ENCODE measurements around the gene ESPL1. TPM values are rescaled to one million over a fixed set of nuclear protein-coding genes. Genes with fewer than 3 reads are reported as not detected.

The ESPL1 gene
- total and polyA plus RNA-seq, 2 of the 13 experiments (the other 11 are each of a cell fraction or from before 2014, with no cell fraction given), result 5.8 to 11.5 TPM

GRCh38 chr12:53223389-53224060 lies 44.6 kb upstream of the ESPL1 start (continued):
- TF ChIP-seq PBX3 (CRISPR knock-in tag; IDR thresholded peaks at IDR 0.05; ENCODE audit: borderline replicate concordance), result no peak
- TF ChIP-seq ZNF589 (CRISPR knock-in tag; conservative IDR thresholded peaks at IDR 0.05), result no peak

GRCh38 chr12:53224061-53224896 lies 43.8 kb upstream of the ESPL1 start:
- H2AFZ ChIP-seq (ENCODE audit: low read length), result no peak overlapping the region
- CTCF ChIA-PET (ENCODE audit: low intra/inter-chr PET ratio, low total read pairs), result no interaction called here
- TF ChIP-seq ZNF263 (CRISPR knock-in tag; IDR thresholded peaks at IDR 0.05) (0 out of 2 replicates have a peak, but pooled peaks have one; percentile 15), ZBTB7B (CRISPR knock-in tag; IDR thresholded peaks at IDR 0.05) (no peak), ESRRA (CRISPR knock-in tag; IDR thresholded peaks at IDR 0.05; ENCODE audit: low read depth) (no peak), TBX2 (CRISPR knock-in tag; IDR thresholded peaks at IDR 0.05; ENCODE audit: borderline replicate concordance) (no peak), BATF2 (CRISPR knock-in tag; IDR thresholded peaks at IDR 0.05) (no peak), PATZ1 (CRISPR knock-in tag; IDR thresholded peaks at IDR 0.05) (peak; percentile 57), RXRB (CRISPR knock-in tag; IDR thresholded peaks at IDR 0.05; ENCODE audit: borderline replicate concordance) (no peak), DBP (CRISPR knock-in tag; IDR thresholded peaks at IDR 0.05; ENCODE audit: not compliant biosample characterization) (no peak), ZBTB4 (CRISPR knock-in tag; IDR thresholded peaks at IDR 0.05; ENCODE audit: borderline replicate concordance) (no peak)

More at GRCh38 chr12:53224061-53224896, 43.8 kb upstream of the ESPL1 start:
- no TSS peak for BruUV-seq (replicated peaks)
- 31% methylated on average over 11 of the region's 11 CpGs for WGBS (ENCODE audit: low lambda C conversion rate)
- no peak for FAIRE-seq
- Histone ChIP-seq H3K79me2 (ENCODE audit: insufficient read depth, low read length) (no peaks in the 10 kb centered on the region), H3K36me3 (replicated peaks in 1 of 2; ENCODE audit: control insufficient read depth in 1 of 2, insufficient read depth in 2 of 2, low read length in 2 of 2) (no peaks in the 10 kb centered on the region), H3K4me2 (ENCODE audit: low read depth, low read length) (peak overlapping the region; percentile 100), H3K4me1 (ENCODE audit: insufficient read depth, low read length) (peaks cover 40% of the 10 kb centered on the region), H3K4me3 (replicated peaks in 1 of 3; ENCODE audit: insufficient read depth in 1 of 3, low read depth in 2 of 3, low read length in 3 of 3) (peak overlapping the region in 1 of 3 experiments; percentile 89; a peak in 1 of 6 replicates), H3K27me3 (ENCODE audit: control insufficient read depth in 1 of 2, insufficient read depth in 2 of 2, low read length in 2 of 2) (peaks cover 0 to 29% of the 10 kb centered on the region in 2 experiments; a peak in 4 of 5 replicates), H3K9me3 (ENCODE audit: low read length) (no peaks in the 10 kb centered on the region), H3K9ac (ENCODE audit: insufficient read depth, low read depth, low read length) (no peak overlapping the region), H4K20me1 (ENCODE audit: insufficient read depth, low read length) (no peaks in the 10 kb centered on the region), H3K27ac (ENCODE audit: extremely low read length, insufficient read depth, low read length) (no peak overlapping the region)
- POLR2A ChIA-PET, result interaction anchor here (0.6 kb wide), 1 partner anchor 20 kb away, joined by 3 read pairs; no protein-coding TSS in a partner anchor
- peak; percentile 2; the same call in 1 of the 3 replicates for ATAC-seq
- in situ Hi-C loops (cut with HindIII; ENCODE audit: extremely low pct_ligation_motif_present, low pct_unique_long_range_greater_than_20kb), result no loop called here
- peak; percentile 40 for DNase-seq (ENCODE audit: low spot score)
- intact Hi-C loops (cut with micrococcal nuclease; ENCODE audit: unreplicated experiment), result loop anchor here (5.0 kb wide), 1 partner anchor 73 kb away; the partner anchor contains the start of genes MYG1 and PFDN5

Measured in HepG2 (cell line).